ENCODE data around the gene KCNE3.

KCNE3 gene

GRCh38 chr11:74453373-74453975, 13.9 kb downstream of the KCNE3 start:
- Histone ChIP-seq H3K36me3 (ENCODE audit: insufficient read depth, low read length) (no peaks in the 10 kb centered on the region), H3K9me3 (replicated peaks; ENCODE audit: low read length) (no peaks in the 10 kb centered on the region), H3K4me1 (ENCODE audit: control insufficient read depth, insufficient read depth, low read length) (peaks cover 11% of the 10 kb centered on the region), H3K4me3 (ENCODE audit: low read length) (no peak overlapping the region), H3K9ac (ENCODE audit: low read depth, low read length) (no peak overlapping the region), H3K27me3 (ENCODE audit: control insufficient read depth, insufficient read depth, low read length) (no peaks in the 10 kb centered on the region), H3K4me2 (ENCODE audit: low read length) (no peak overlapping the region)

- Histone ChIP-seq H3K4me2 (ENCODE audit: low read length) (no peak overlapping the region), H3K4me3 (ENCODE audit: low read length) (no peak overlapping the region), H3K36me3 (ENCODE audit: insufficient read depth, low read length) (no peaks in the 10 kb centered on the region), H3K9ac (ENCODE audit: low read depth, low read length) (no peak overlapping the region), H3K4me1 (ENCODE audit: control insufficient read depth, insufficient read depth, low read length) (peaks cover 11% of the 10 kb centered on the region), H3K27me3 (ENCODE audit: control insufficient read depth, insufficient read depth, low read length) (no peaks in the 10 kb centered on the region), H3K9me3 (replicated peaks; ENCODE audit: low read length) (no peaks in the 10 kb centered on the region)
Observed at GRCh38 chr11:74452366-74452765, 15.0 kb downstream of the KCNE3 start.

GRCh38 chr11:74450318-74450717, 17.0 kb downstream of the KCNE3 start:
- Histone ChIP-seq H3K36me3 (ENCODE audit: insufficient read depth, low read length) (no peaks in the 10 kb centered on the region), H3K9me3 (replicated peaks; ENCODE audit: low read length) (no peaks in the 10 kb centered on the region)

GRCh38 chr11:74449369-74449931, 17.9 kb downstream of the KCNE3 start:
- Histone ChIP-seq H3K4me3 (ENCODE audit: low read length) (no peak overlapping the region), H3K4me2 (ENCODE audit: low read length) (peak overlapping the region; percentile 27), H3K4me1 (ENCODE audit: control insufficient read depth, insufficient read depth, low read length) (peaks cover 11% of the 10 kb centered on the region), H3K27me3 (ENCODE audit: control insufficient read depth, insufficient read depth, low read length) (no peaks in the 10 kb centered on the region), H3K9ac (ENCODE audit: low read depth, low read length) (no peak overlapping the region), H3K36me3 (ENCODE audit: insufficient read depth, low read length) (no peaks in the 10 kb centered on the region), H3K9me3 (replicated peaks; ENCODE audit: low read length) (no peaks in the 10 kb centered on the region)

More at GRCh38 chr11:74450318-74450717, 17.0 kb downstream of the KCNE3 start:
- H3K9ac ChIP-seq (ENCODE audit: low read depth, low read length): no peak overlapping the region
- no peaks in the 10 kb centered on the region for H3K27me3 ChIP-seq (ENCODE audit: control insufficient read depth, insufficient read depth, low read length)
- H3K4me3 ChIP-seq (ENCODE audit: low read length): no peak overlapping the region
- H3K4me2 ChIP-seq (ENCODE audit: low read length): no peak overlapping the region
- peaks cover 11% of the 10 kb centered on the region for H3K4me1 ChIP-seq (ENCODE audit: control insufficient read depth, insufficient read depth, low read length)

GRCh38 chr11:74447720-74448119, 19.6 kb downstream of the KCNE3 start:
- Histone ChIP-seq H3K4me2 (ENCODE audit: low read length) (no peak overlapping the region), H3K4me3 (ENCODE audit: low read length) (no peak overlapping the region), H3K36me3 (ENCODE audit: insufficient read depth, low read length) (no peaks in the 10 kb centered on the region), H3K4me1 (ENCODE audit: control insufficient read depth, insufficient read depth, low read length) (peaks cover 18% of the 10 kb centered on the region), H3K9ac (ENCODE audit: low read depth, low read length) (no peak overlapping the region), H3K27me3 (ENCODE audit: control insufficient read depth, insufficient read depth, low read length) (no peaks in the 10 kb centered on the region), H3K9me3 (replicated peaks; ENCODE audit: low read length) (no peaks in the 10 kb centered on the region)

- no peak overlapping the region for H3K4me3 ChIP-seq (ENCODE audit: low read length)
- peaks cover 21% of the 10 kb centered on the region for H3K4me1 ChIP-seq (ENCODE audit: control insufficient read depth, insufficient read depth, low read length)
- no peaks in the 10 kb centered on the region for H3K36me3 ChIP-seq (ENCODE audit: insufficient read depth, low read length)
Observed at GRCh38 chr11:74446532-74446938, 20.8 kb downstream of the KCNE3 start.

GRCh38 chr11:74444173-74444826, 23.0 kb downstream of the KCNE3 start:
- Histone ChIP-seq H3K9me3 (replicated peaks; ENCODE audit: low read length) (no peaks in the 10 kb centered on the region), H3K4me2 (ENCODE audit: low read length) (no peak overlapping the region), H3K4me3 (ENCODE audit: low read length) (no peak overlapping the region), H3K36me3 (ENCODE audit: insufficient read depth, low read length) (no peaks in the 10 kb centered on the region), H3K27me3 (ENCODE audit: control insufficient read depth, insufficient read depth, low read length) (no peaks in the 10 kb centered on the region), H3K4me1 (ENCODE audit: control insufficient read depth, insufficient read depth, low read length) (peaks cover 12% of the 10 kb centered on the region), H3K9ac (ENCODE audit: low read depth, low read length) (no peak overlapping the region)

More at GRCh38 chr11:74446532-74446938, 20.8 kb downstream of the KCNE3 start:
- H3K4me2 ChIP-seq (ENCODE audit: low read length): no peak overlapping the region
- H3K9me3 ChIP-seq (replicated peaks; ENCODE audit: low read length): no peaks in the 10 kb centered on the region
- no peaks in the 10 kb centered on the region for H3K27me3 ChIP-seq (ENCODE audit: control insufficient read depth, insufficient read depth, low read length)
- no peak overlapping the region for H3K9ac ChIP-seq (ENCODE audit: low read depth, low read length)

- Histone ChIP-seq H3K9me3 (replicated peaks; ENCODE audit: low read length) (no peaks in the 10 kb centered on the region), H3K36me3 (ENCODE audit: insufficient read depth, low read length) (no peaks in the 10 kb centered on the region), H3K4me3 (ENCODE audit: low read length) (no peak overlapping the region), H3K27me3 (ENCODE audit: control insufficient read depth, insufficient read depth, low read length) (no peaks in the 10 kb centered on the region), H3K9ac (ENCODE audit: low read depth, low read length) (no peak overlapping the region), H3K4me2 (ENCODE audit: low read length) (peak overlapping the region; percentile 18), H3K4me1 (ENCODE audit: control insufficient read depth, insufficient read depth, low read length) (peaks cover 9% of the 10 kb centered on the region)
Observed at GRCh38 chr11:74443071-74443864, 24.1 kb downstream of the KCNE3 start.

GRCh38 chr11:74442636-74443035, 24.7 kb downstream of the KCNE3 start:
- Histone ChIP-seq H3K4me2 (ENCODE audit: low read length) (no peak overlapping the region), H3K27me3 (ENCODE audit: control insufficient read depth, insufficient read depth, low read length) (no peaks in the 10 kb centered on the region), H3K9ac (ENCODE audit: low read depth, low read length) (no peak overlapping the region), H3K4me3 (ENCODE audit: low read length) (no peak overlapping the region), H3K4me1 (ENCODE audit: control insufficient read depth, insufficient read depth, low read length) (peaks cover 9% of the 10 kb centered on the region), H3K9me3 (replicated peaks; ENCODE audit: low read length) (no peaks in the 10 kb centered on the region), H3K36me3 (ENCODE audit: insufficient read depth, low read length) (no peaks in the 10 kb centered on the region)

- no peak overlapping the region for H3K4me2 ChIP-seq (ENCODE audit: low read length)
- H3K4me3 ChIP-seq (ENCODE audit: low read length): no peak overlapping the region
- no peaks in the 10 kb centered on the region for H3K36me3 ChIP-seq (ENCODE audit: insufficient read depth, low read length)
- H3K9ac ChIP-seq (ENCODE audit: low read depth, low read length): no peak overlapping the region
- no peaks in the 10 kb centered on the region for H3K9me3 ChIP-seq (replicated peaks; ENCODE audit: low read length)
- peaks cover 2% of the 10 kb centered on the region for H3K27me3 ChIP-seq (ENCODE audit: control insufficient read depth, insufficient read depth, low read length)
- H3K4me1 ChIP-seq (ENCODE audit: control insufficient read depth, insufficient read depth, low read length): peaks cover 9% of the 10 kb centered on the region
Observed at GRCh38 chr11:74438681-74439080, 28.7 kb downstream of the KCNE3 start.

- H3K9me3 ChIP-seq (replicated peaks; ENCODE audit: low read length): no peaks in the 10 kb centered on the region
- H3K4me2 ChIP-seq (ENCODE audit: low read length): no peak overlapping the region
- peaks cover under 1% of the 10 kb centered on the region for H3K4me1 ChIP-seq (ENCODE audit: control insufficient read depth, insufficient read depth, low read length)
- H3K9ac ChIP-seq (ENCODE audit: low read depth, low read length): no peak overlapping the region
- no peaks in the 10 kb centered on the region for H3K36me3 ChIP-seq (ENCODE audit: insufficient read depth, low read length)
- H3K4me3 ChIP-seq (ENCODE audit: low read length): no peak overlapping the region
- H3K27me3 ChIP-seq (ENCODE audit: control insufficient read depth, insufficient read depth, low read length): peaks cover 2% of the 10 kb centered on the region
Observed at GRCh38 chr11:74437441-74438042, 29.8 kb downstream of the KCNE3 start.
